HEK293 (cell line): ENCODE results near the gene PRSS33.

ENCODE experiments used
- BCL11A ChIP-seq: fragments of 450-650 bp; formaldehyde crosslinking; IDR thresholded peaks from 2 replicates; pipeline ENCODE4 v1.5.1; 2016; ENCODE audit warnings: low read depth, missing biosample characterization, missing genetic modification characterization
- BCL6B ChIP-seq: fragments of 450-650 bp; formaldehyde crosslinking; IDR thresholded peaks from 2 replicates; pipeline ENCODE4 v1.5.1; 2017; ENCODE audit warnings: missing biosample characterization, missing genetic modification characterization
- GLI4 ChIP-seq: fragments of 450-650 bp; formaldehyde crosslinking; IDR thresholded peaks from 2 replicates; pipeline ENCODE4 v1.5.1; 2016; ENCODE audit warnings: missing biosample characterization, missing genetic modification characterization
- OSR2 ChIP-seq: fragments of 450-650 bp; formaldehyde crosslinking; IDR thresholded peaks from 2 replicates; pipeline ENCODE4 v1.5.1; 2016; ENCODE audit warnings: missing biosample characterization, missing genetic modification characterization
- OVOL3 ChIP-seq: fragments of 450-650 bp; formaldehyde crosslinking; IDR thresholded peaks from 2 replicates; pipeline ENCODE4 v1.5.1; 2016; ENCODE audit warnings: missing biosample characterization, missing genetic modification characterization
- PRDM10 ChIP-seq: fragments of 450-650 bp; formaldehyde crosslinking; IDR thresholded peaks from 2 replicates; pipeline ENCODE4 v1.5.1; 2016; ENCODE audit warnings: missing biosample characterization, missing genetic modification characterization
- RBAK ChIP-seq: fragments of 450-650 bp; formaldehyde crosslinking; IDR thresholded peaks from 2 replicates; pipeline ENCODE4 v1.5.1; 2016; ENCODE audit warnings: missing biosample characterization, missing genetic modification characterization
- REST ChIP-seq: fragments of 450-650 bp; formaldehyde crosslinking; IDR thresholded peaks from 2 replicates; pipeline ENCODE4 v1.5.1; 2016; ENCODE audit warnings: missing biosample characterization, missing genetic modification characterization
- SALL2 ChIP-seq: fragments of 450-650 bp; formaldehyde crosslinking; IDR thresholded peaks from 2 replicates; pipeline ENCODE4 v1.5.0; 2017; ENCODE audit warnings: missing biosample characterization, mild to moderate bottlenecking, missing genetic modification characterization, borderline replicate concordance
- SCRT1 ChIP-seq: fragments of 450-650 bp; formaldehyde crosslinking; IDR thresholded peaks from 2 replicates; pipeline ENCODE4 v1.5.1; 2016; ENCODE audit warnings: missing biosample characterization, missing genetic modification characterization, borderline replicate concordance
- SCRT2 ChIP-seq: fragments of 450-650 bp; formaldehyde crosslinking; IDR thresholded peaks from 2 replicates; pipeline ENCODE4 v1.5.1; 2016; ENCODE audit warnings: missing biosample characterization, missing genetic modification characterization
- SETDB1 ChIP-seq: IDR thresholded peaks from one replicate; pipeline ENCODE4 v1.6.1; 2017; ENCODE audit warnings: mild to moderate bottlenecking, low read length, moderate library complexity, mixed read lengths; ENCODE audit not compliant: insufficient read length
- SP2 ChIP-seq: fragments of 450-650 bp; formaldehyde crosslinking; IDR thresholded peaks from 2 replicates; pipeline ENCODE4 v1.5.1; 2016; ENCODE audit warnings: missing biosample characterization, missing genetic modification characterization
- SP3 ChIP-seq: fragments of 450-650 bp; formaldehyde crosslinking; IDR thresholded peaks from 2 replicates; pipeline ENCODE4 v1.5.1; 2016; ENCODE audit warnings: missing biosample characterization, missing genetic modification characterization
- ZBTB21 ChIP-seq: fragments of 450-650 bp; formaldehyde crosslinking; IDR thresholded peaks from 2 replicates; pipeline ENCODE4 v1.5.1; 2017; ENCODE audit warnings: missing biosample characterization, missing genetic modification characterization
- ZBTB44 ChIP-seq: fragments of 450-650 bp; IDR thresholded peaks from 2 replicates; pipeline ENCODE4 v1.5.1; 2018; ENCODE audit warnings: missing biosample characterization, mild to moderate bottlenecking, missing genetic modification characterization
- ZEB2 ChIP-seq: fragments of 450-650 bp; formaldehyde crosslinking; IDR thresholded peaks from 2 replicates; pipeline ENCODE4 v1.5.1; 2016; ENCODE audit warnings: missing biosample characterization, missing genetic modification characterization
- ZNF146 ChIP-seq: fragments of 450-650 bp; formaldehyde crosslinking; IDR thresholded peaks from 2 replicates; pipeline ENCODE4 v1.5.1; 2016; ENCODE audit warnings: missing biosample characterization, missing genetic modification characterization
- ZNF155 ChIP-seq: fragments of 450-650 bp; formaldehyde crosslinking; IDR thresholded peaks from 2 replicates; pipeline ENCODE4 v1.5.1; 2016; ENCODE audit warnings: missing biosample characterization, missing genetic modification characterization
- ZNF16 ChIP-seq: fragments of 450-650 bp; formaldehyde crosslinking; IDR thresholded peaks from 2 replicates; pipeline ENCODE4 v1.5.1; 2016; ENCODE audit warnings: low read depth, missing biosample characterization, missing genetic modification characterization
- ZNF302 ChIP-seq: fragments of 450-650 bp; formaldehyde crosslinking; IDR thresholded peaks from 2 replicates; pipeline ENCODE4 v1.5.1; 2016; ENCODE audit warnings: missing biosample characterization, missing genetic modification characterization, low read depth
- ZNF311 ChIP-seq: fragments of 450-650 bp; formaldehyde crosslinking; IDR thresholded peaks from 2 replicates; pipeline ENCODE4 v1.5.1; 2017; ENCODE audit warnings: missing biosample characterization, missing genetic modification characterization, borderline replicate concordance
- ZNF501 ChIP-seq: fragments of 450-650 bp; formaldehyde crosslinking; IDR thresholded peaks from 2 replicates; pipeline ENCODE4 v1.5.1; 2016; ENCODE audit warnings: missing biosample characterization, missing genetic modification characterization
- ZNF510 ChIP-seq: fragments of 450-650 bp; formaldehyde crosslinking; IDR thresholded peaks from 2 replicates; pipeline ENCODE4 v1.5.1; 2018; ENCODE audit warnings: mild to moderate bottlenecking, missing genetic modification characterization, missing biosample characterization; ENCODE audit not compliant: insufficient replicate concordance
- ZNF560 ChIP-seq: fragments of 450-650 bp; formaldehyde crosslinking; IDR thresholded peaks from 2 replicates; pipeline ENCODE4 v1.5.1; 2017; ENCODE audit warnings: missing biosample characterization, missing genetic modification characterization, borderline replicate concordance
- ZNF707 ChIP-seq: fragments of 450-650 bp; formaldehyde crosslinking; IDR thresholded peaks from 2 replicates; pipeline ENCODE4 v1.5.1; 2016; ENCODE audit warnings: missing biosample characterization, missing genetic modification characterization
- ZNF768 ChIP-seq: fragments of 450-650 bp; formaldehyde crosslinking; IDR thresholded peaks from 2 replicates; pipeline ENCODE4 v1.5.1; 2018; ENCODE audit warnings: missing biosample characterization, mild to moderate bottlenecking, missing genetic modification characterization
- ZNF791 ChIP-seq: fragments of 450-650 bp; formaldehyde crosslinking; IDR thresholded peaks from 2 replicates; pipeline ENCODE4 v1.5.1; 2016; ENCODE audit warnings: missing biosample characterization, missing genetic modification characterization
- ZNF837 ChIP-seq: fragments of 450-650 bp; formaldehyde crosslinking; IDR thresholded peaks from 2 replicates; pipeline ENCODE4 v1.5.1; 2016; ENCODE audit warnings: missing biosample characterization, missing genetic modification characterization
- ZNF843 ChIP-seq: fragments of 450-650 bp; formaldehyde crosslinking; IDR thresholded peaks from 2 replicates; pipeline ENCODE4 v1.5.1; 2016; ENCODE audit warnings: missing biosample characterization, missing genetic modification characterization
- ZSCAN16 ChIP-seq: fragments of 450-650 bp; formaldehyde crosslinking; IDR thresholded peaks from 2 replicates; pipeline ENCODE4 v1.5.1; 2016; ENCODE audit warnings: missing biosample characterization, missing genetic modification characterization

PRSS33 gene

GRCh38 chr16:2752035-2752849 lies 35.1 kb downstream of the PRSS33 start, which contains the start of gene SRRM2 (continued):
- TF ChIP-seq ZNF155 (tag by site-specific recombination) (no peak), ZSCAN16 (tag by site-specific recombination) (no peak), OSR2 (no peak), PRDM10 (tag by site-specific recombination) (peak; percentile 74), ZBTB21 (tag by site-specific recombination) (peak; percentile 57), ZNF501 (tag by site-specific recombination) (peak; percentile 92), ZNF302 (tag by site-specific recombination) (no peak), BCL11A (no peak), SCRT1 (no peak), SCRT2 (tag by site-specific recombination) (no peak; the same call in 1 of the 2 replicates), SP3 (tag by site-specific recombination) (peak; percentile 87), ZBTB44 (tag by site-specific recombination) (no peak), ZNF707 (no peak), ZNF311 (tag by site-specific recombination) (no peak), SETDB1 (no peak), ZNF837 (tag by site-specific recombination) (no peak), ZNF843 (tag by site-specific recombination) (peak; percentile 49; the same call in 1 of the 2 replicates), ZNF146 (peak; percentile 40; the same call in 1 of the 2 replicates), ZNF560 (tag by site-specific recombination) (no peak), RBAK (no peak), OVOL3 (tag by site-specific recombination) (peak; percentile 89), SP2 (tag by site-specific recombination) (peak; percentile 65), ZNF768 (tag by site-specific recombination) (no peak), ZNF791 (tag by site-specific recombination) (no peak), ZNF16 (tag by site-specific recombination) (no peak), SALL2 (tag by site-specific recombination) (no peak), ZNF510 (tag by site-specific recombination) (no peak), BCL6B (tag by site-specific recombination) (no peak), GLI4 (peak; percentile 88; the same call in 1 of the 2 replicates), REST (tag by site-specific recombination) (no peak; the same call in 1 of the 2 replicates), ZEB2 (tag by site-specific recombination) (peak; percentile 95)
